ENCODE data around the gene CRHBP.
"Not testable (repeated sequence)": the region's sequence is repeated elsewhere in the genome, so short reads cannot be mapped to it uniquely, and the experiment has no call there.

Gene CRHBP

GRCh38 chr5:76952795-76953536 is at the start of gene CRHBP:
Gene CRHBP, plus strand, starts transcription at chr5:76953045. Its CDS starts 90 bp downstream, at chr5:76953135.
- DNase-seq = no peak

- DNase-seq = no peak
These were observed 44.7 kb upstream of the CRHBP start for GRCh38 chr5:76908166-76908565.

GRCh38 chr5:76910344-76910933 is 42.4 kb upstream of the CRHBP start:
- not testable (repeated sequence) for DNase-seq

- DNase-seq = not testable (repeated sequence)
These were observed 38.2 kb upstream of the CRHBP start for GRCh38 chr5:76914671-76915070.

- DNase-seq = no peak
These were observed 34.3 kb upstream of the CRHBP start for GRCh38 chr5:76918539-76918938.

GRCh38 chr5:76920491-76920890 is 32.4 kb upstream of the CRHBP start:
- no peak for DNase-seq

GRCh38 chr5:76926329-76927105 is 26.3 kb upstream of the CRHBP start:
- no peak for DNase-seq

GRCh38 chr5:76927961-76928360 is 24.9 kb upstream of the CRHBP start:
- DNase-seq = no peak

GRCh38 chr5:76930083-76930482 is 22.8 kb upstream of the CRHBP start:
- DNase-seq = no peak

- no peak for DNase-seq
These were observed 14.7 kb upstream of the CRHBP start for GRCh38 chr5:76938177-76938576.

GRCh38 chr5:76941000-76941399 is 11.8 kb upstream of the CRHBP start:
- DNase-seq = no peak

GRCh38 chr5:76941442-76941841 is 11.4 kb upstream of the CRHBP start:
- no peak for DNase-seq

- no peak for DNase-seq
These were observed 10.3 kb upstream of the CRHBP start for GRCh38 chr5:76942581-76942980.

GRCh38 chr5:76943006-76943405 is 9.8 kb upstream of the CRHBP start:
- DNase-seq = no peak

GRCh38 chr5:76944638-76945037 is 8.2 kb upstream of the CRHBP start:
- DNase-seq = no peak

GRCh38 chr5:76945238-76945637 is 7.6 kb upstream of the CRHBP start:
- not testable (repeated sequence) for DNase-seq

- no peak for DNase-seq
These were observed 6.8 kb upstream of the CRHBP start for GRCh38 chr5:76946090-76946489.

GRCh38 chr5:76947082-76947503 is 5.8 kb upstream of the CRHBP start:
- DNase-seq = no peak

- DNase-seq = no peak
These were observed 922 bp downstream of the CRHBP start for GRCh38 chr5:76953551-76954382.

- DNase-seq = no peak
These were observed 1.5 kb downstream of the CRHBP start for GRCh38 chr5:76954383-76954763.

- DNase-seq = no peak
These were observed 3.2 kb downstream of the CRHBP start for GRCh38 chr5:76956033-76956432.

- no peak for DNase-seq
These were observed 6.3 kb downstream of the CRHBP start for GRCh38 chr5:76958991-76959767.

Measured in CD4-positive, alpha-beta T cell treated with Interleukin-17A for 4 hours (primary cell).